ENCODE measurements around the gene FCRL1. TPM values are rescaled to one million over a fixed set of nuclear protein-coding genes. Genes with fewer than 3 reads are reported as not detected.

FCRL1 gene
- not detected in 2 replicates for total RNA-seq

- DNase-seq (ENCODE audit: low read depth in 2 of 2) = no peak
These were observed at the start of gene FCRL1 for GRCh38 chr1:157819896-157820295. Gene FCRL1 (minus strand): TSS chr1:157820120. CDS start chr1:157820037, 83 bp downstream.

- no peak for DNase-seq (ENCODE audit: low read depth in 2 of 2)
These were observed 48.7 kb upstream of the FCRL1 start for GRCh38 chr1:157868654-157869053.

- DNase-seq (ENCODE audit: low read depth in 2 of 2) = no peak
These were observed 42.5 kb upstream of the FCRL1 start for GRCh38 chr1:157862114-157863070.

- no peak for DNase-seq (ENCODE audit: low read depth in 2 of 2)
These were observed 36.6 kb upstream of the FCRL1 start for GRCh38 chr1:157856538-157856937.

- DNase-seq (ENCODE audit: low read depth in 2 of 2) = no peak
These were observed 32.6 kb upstream of the FCRL1 start for GRCh38 chr1:157852476-157852875.

- no peak for DNase-seq (ENCODE audit: low read depth in 2 of 2)
These were observed 29.4 kb upstream of the FCRL1 start for GRCh38 chr1:157849229-157849875.

- no peak for DNase-seq (ENCODE audit: low read depth in 2 of 2)
These were observed 24.3 kb upstream of the FCRL1 start for GRCh38 chr1:157844089-157844830.

GRCh38 chr1:157842939-157843338, 23.0 kb upstream of the FCRL1 start:
- DNase-seq (ENCODE audit: low read depth in 2 of 2) = no peak

GRCh38 chr1:157841708-157842107, 21.8 kb upstream of the FCRL1 start, which contains the start of gene CD5L:
Gene CD5L (minus strand): TSS chr1:157841808. CDS start chr1:157841701, 107 bp downstream.
- DNase-seq (ENCODE audit: low read depth in 2 of 2) = no peak

- DNase-seq (ENCODE audit: low read depth in 2 of 2) = no peak
These were observed 19.0 kb upstream of the FCRL1 start for GRCh38 chr1:157838966-157839365.

GRCh38 chr1:157834430-157834829, 14.5 kb upstream of the FCRL1 start:
- no peak for DNase-seq (ENCODE audit: low read depth in 2 of 2)

- no peak for DNase-seq (ENCODE audit: low read depth in 2 of 2)
These were observed 13.2 kb upstream of the FCRL1 start for GRCh38 chr1:157833145-157833544.

GRCh38 chr1:157831968-157832626, 12.2 kb upstream of the FCRL1 start:
- DNase-seq (ENCODE audit: low read depth in 2 of 2) = no peak

GRCh38 chr1:157830887-157831286, 11.0 kb upstream of the FCRL1 start:
- DNase-seq (ENCODE audit: low read depth in 2 of 2) = no peak

GRCh38 chr1:157829711-157830110, 9.8 kb upstream of the FCRL1 start:
- DNase-seq (ENCODE audit: low read depth in 2 of 2) = no peak

GRCh38 chr1:157829210-157829609, 9.3 kb upstream of the FCRL1 start:
- no peak for DNase-seq (ENCODE audit: low read depth in 2 of 2)

- DNase-seq (ENCODE audit: low read depth in 2 of 2) = no peak
These were observed 379 bp upstream of the FCRL1 start for GRCh38 chr1:157820299-157820698.

GRCh38 chr1:157819215-157819614, 705 bp downstream of the FCRL1 start:
- no peak for DNase-seq (ENCODE audit: low read depth in 2 of 2)

- DNase-seq (ENCODE audit: low read depth in 2 of 2) = no peak
These were observed 6.7 kb downstream of the FCRL1 start for GRCh38 chr1:157813269-157813668.

- no peak for DNase-seq (ENCODE audit: low read depth in 2 of 2)
These were observed 13.3 kb downstream of the FCRL1 start for GRCh38 chr1:157806431-157807149.

- no peak for DNase-seq (ENCODE audit: low read depth in 2 of 2)
These were observed 16.1 kb downstream of the FCRL1 start for GRCh38 chr1:157803851-157804250.
